Stimulated activated CD4-positive, alpha-beta T cell treated with anti-CD3 and anti-CD28 coated beads, Interleukin-4, amount 100 ng/mL, for 1 hour (primary cell): ENCODE data around the gene SMTNL1.

Experiments
- DNase-seq: peaks from one replicate; pipeline ENCODE4 v3.0.0-alpha.2; 2020

SMTNL1 gene

GRCh38 chr11:57597916-57598830, 60.8 kb downstream of the SMTNL1 start:
- DNase-seq = no peak

- DNase-seq = no peak
These were observed 61.4 kb downstream of the SMTNL1 start for GRCh38 chr11:57598831-57599155.

GRCh38 chr11:57599381-57599780, 62.0 kb downstream of the SMTNL1 start:
- no peak for DNase-seq
